Measurements from ENCODE around the gene KAZN. TPM values are rescaled to one million over a fixed set of nuclear protein-coding genes. Genes with fewer than 3 reads are reported as not detected.

Gene KAZN
- total and polyA plus RNA-seq, 2 experiments from 2014 or later = 7.9 to 15.6 TPM

- Histone ChIP-seq H3K9me2 (replicated peaks; ENCODE audit: insufficient read depth) (no peaks in the 10 kb centered on the region), H4K20me1 (ENCODE audit: insufficient read depth, poor library complexity, severe bottlenecking) (no peaks in the 10 kb centered on the region), H3K4me3 (no peak overlapping the region), H3K27me3 (no peaks in the 10 kb centered on the region), H3K4me1 (ENCODE audit: insufficient read depth) (no peaks in the 10 kb centered on the region), H3K9me3 (ENCODE audit: low read depth) (no peaks in the 10 kb centered on the region), H3K27ac (no peak overlapping the region), H3K4me2 (no peak overlapping the region), H3K36me3 (replicated peaks; ENCODE audit: insufficient read depth, low read depth) (no peaks in the 10 kb centered on the region), H2AFZ (no peak overlapping the region), H3K79me2 (no peaks in the 10 kb centered on the region)
- 95% methylated on average over 10 of the region's 10 CpGs for WGBS (ENCODE audit: low lambda C conversion rate, missing lambda C conversion rate)
- DNase-seq (ENCODE audit: low spot score) = no peak
- no peak for TF ChIP-seq EZH2phosphoT487 (IDR thresholded peaks at IDR 0.05; ENCODE audit: low read depth, severe bottlenecking, unreplicated experiment)
- TF ChIP-seq EZH2 (IDR thresholded peaks at IDR 0.05; ENCODE audit: borderline replicate concordance) = no peak
- no peak for TF ChIP-seq CTCF (IDR thresholded peaks at IDR 0.05; ENCODE audit: poor library complexity)
Observed at GRCh38 chr1:14775434-14775833, 176.9 kb downstream of the KAZN start.

GRCh38 chr1:14777516-14778506 lies 179.3 kb downstream of the KAZN start:
- 69% methylated on average over 11 of the region's 11 CpGs for WGBS (ENCODE audit: low lambda C conversion rate, missing lambda C conversion rate)
- Histone ChIP-seq H3K27ac (peak overlapping the region; percentile 12), H3K4me2 (no peak overlapping the region)

GRCh38 chr1:14778541-14778897 lies 180.0 kb downstream of the KAZN start:
- 87% methylated on average over 3 of the region's 3 CpGs for WGBS (ENCODE audit: low lambda C conversion rate, missing lambda C conversion rate)

More at GRCh38 chr1:14777516-14778506, 179.3 kb downstream of the KAZN start:
- DNase-seq (ENCODE audit: low spot score) = no peak
- Histone ChIP-seq H3K4me3 (no peak overlapping the region), H3K27me3 (no peaks in the 10 kb centered on the region), H4K20me1 (ENCODE audit: insufficient read depth, poor library complexity, severe bottlenecking) (no peaks in the 10 kb centered on the region), H3K9me2 (replicated peaks; ENCODE audit: insufficient read depth) (no peaks in the 10 kb centered on the region), H3K9me3 (ENCODE audit: low read depth) (no peaks in the 10 kb centered on the region), H2AFZ (no peak overlapping the region), H3K36me3 (replicated peaks; ENCODE audit: insufficient read depth, low read depth) (no peaks in the 10 kb centered on the region), H3K4me1 (ENCODE audit: insufficient read depth) (peaks cover 3% of the 10 kb centered on the region), H3K79me2 (no peaks in the 10 kb centered on the region)
- no peak for TF ChIP-seq CTCF (IDR thresholded peaks at IDR 0.05; ENCODE audit: poor library complexity)
- no peak for TF ChIP-seq EZH2 (IDR thresholded peaks at IDR 0.05; ENCODE audit: borderline replicate concordance)
- TF ChIP-seq EZH2phosphoT487 (IDR thresholded peaks at IDR 0.05; ENCODE audit: low read depth, severe bottlenecking, unreplicated experiment) = no peak

More at GRCh38 chr1:14778541-14778897, 180.0 kb downstream of the KAZN start:
- no peak for TF ChIP-seq EZH2phosphoT487 (IDR thresholded peaks at IDR 0.05; ENCODE audit: low read depth, severe bottlenecking, unreplicated experiment)
- TF ChIP-seq EZH2 (IDR thresholded peaks at IDR 0.05; ENCODE audit: borderline replicate concordance) = no peak
- DNase-seq (ENCODE audit: low spot score) = no peak
- H4K20me1 ChIP-seq (ENCODE audit: insufficient read depth, poor library complexity, severe bottlenecking) = no peaks in the 10 kb centered on the region
- H3K9me2 ChIP-seq (replicated peaks; ENCODE audit: insufficient read depth) = no peaks in the 10 kb centered on the region
- H3K27me3 ChIP-seq = no peaks in the 10 kb centered on the region
- peaks cover 5% of the 10 kb centered on the region for H3K4me1 ChIP-seq (ENCODE audit: insufficient read depth)
- no peak overlapping the region for H3K4me3 ChIP-seq
- H3K9me3 ChIP-seq (ENCODE audit: low read depth) = no peaks in the 10 kb centered on the region
- H3K27ac ChIP-seq = no peak overlapping the region
- no peaks in the 10 kb centered on the region for H3K79me2 ChIP-seq
- no peak overlapping the region for H3K4me2 ChIP-seq
- H3K36me3 ChIP-seq (replicated peaks; ENCODE audit: insufficient read depth, low read depth) = no peaks in the 10 kb centered on the region
- no peak overlapping the region for H2AFZ ChIP-seq
